Measurements from ENCODE around the gene ZFP14. TPM values are rescaled to one million over a fixed set of nuclear protein-coding genes. Genes with fewer than 3 reads are reported as not detected.
"Not testable (repeated sequence)": the region's sequence is repeated elsewhere in the genome, so short reads cannot be mapped to it uniquely, and the experiment has no call there.

The ZFP14 gene
- total RNA-seq, 1 donor from 2014 or later = 25.1 TPM

- not testable (repeated sequence) for DNase-seq (ENCODE audit: low spot score); H3K4me3 Mint-ChIP-seq; H3K27ac ChIP-seq; H4K20me1 ChIP-seq (ENCODE audit: low read depth); H3K36me3 Mint-ChIP-seq; H2AFZ ChIP-seq (replicated peaks); H3K36me3 ChIP-seq; H3K9me3 ChIP-seq (ENCODE audit: low read depth); H3F3A ChIP-seq (ENCODE audit: low read depth); H3K4me1 ChIP-seq; H3K79me2 ChIP-seq (ENCODE audit: low read depth); H3K27me3 Mint-ChIP-seq (ENCODE audit: insufficient read depth, low read depth); H3K4me2 ChIP-seq; H3K9ac ChIP-seq; H3K4me3 ChIP-seq; H3K4me1 Mint-ChIP-seq; H3K27ac Mint-ChIP-seq; H3K27me3 ChIP-seq; H3K9me3 Mint-ChIP-seq
Measured at GRCh38 chr19:36309759-36310158, 69.2 kb downstream of the ZFP14 start.

- not testable (repeated sequence) for H3K36me3 ChIP-seq; H2AFZ ChIP-seq (replicated peaks); H3K79me2 ChIP-seq (ENCODE audit: low read depth); H3K27me3 Mint-ChIP-seq (ENCODE audit: insufficient read depth, low read depth); H3K27ac ChIP-seq; H3K27ac Mint-ChIP-seq; H3K9me3 Mint-ChIP-seq; H3K27me3 ChIP-seq; H3K4me2 ChIP-seq; H3K9me3 ChIP-seq (ENCODE audit: low read depth); H3K9ac ChIP-seq; H3K4me1 Mint-ChIP-seq; DNase-seq (ENCODE audit: low spot score); H3K4me1 ChIP-seq; H3K4me3 Mint-ChIP-seq; H3K4me3 ChIP-seq; H3K36me3 Mint-ChIP-seq; H4K20me1 ChIP-seq (ENCODE audit: low read depth); H3F3A ChIP-seq (ENCODE audit: low read depth)
Measured at GRCh38 chr19:36309309-36309708, 69.7 kb downstream of the ZFP14 start.

GRCh38 chr19:36292317-36292716 lies 86.7 kb downstream of the ZFP14 start:
- DNase-seq (ENCODE audit: low spot score); H3K27ac ChIP-seq; H3K4me3 ChIP-seq; H3K27me3 ChIP-seq; H3K27ac Mint-ChIP-seq; H2AFZ ChIP-seq (replicated peaks); H3K9me3 Mint-ChIP-seq; H3K9ac ChIP-seq; H3K36me3 ChIP-seq; H3K4me3 Mint-ChIP-seq; H3F3A ChIP-seq (ENCODE audit: low read depth); H3K79me2 ChIP-seq (ENCODE audit: low read depth); H3K4me1 Mint-ChIP-seq; H3K9me3 ChIP-seq (ENCODE audit: low read depth); H3K27me3 Mint-ChIP-seq (ENCODE audit: insufficient read depth, low read depth); H3K36me3 Mint-ChIP-seq; H4K20me1 ChIP-seq (ENCODE audit: low read depth); H3K4me2 ChIP-seq; H3K4me1 ChIP-seq: not testable (repeated sequence)

Other genes with a start within 250 kb of the ZFP14 start
- gene CAPNS1, start 239.1 kb downstream of the ZFP14 start, total RNA-seq (ENCODE audit: low replicate concordance) = 146 and 258 TPM in 2 replicates
- gene COX7A1, start 226.8 kb downstream of the ZFP14 start, total RNA-seq (ENCODE audit: low replicate concordance) = not detected in 2 replicates
- 3.1 and 6.2 TPM in 2 replicates for gene ZNF565, start 164.5 kb downstream of the ZFP14 start, total RNA-seq (ENCODE audit: low replicate concordance)
- gene ZNF146, start 164.1 kb downstream of the ZFP14 start, total RNA-seq (ENCODE audit: low replicate concordance) = 167 and 282 TPM in 2 replicates
- gene ZFP82, start 39.4 kb upstream of the ZFP14 start, total RNA-seq (ENCODE audit: low replicate concordance) = 19.5 and 26.1 TPM in 2 replicates
- gene ZNF566, start 110.4 kb upstream of the ZFP14 start, total RNA-seq (ENCODE audit: low replicate concordance) = 16.8 and 29.5 TPM in 2 replicates
- 55.9 and 67.7 TPM in 2 replicates for gene ZNF260, start 149.1 kb upstream of the ZFP14 start, total RNA-seq (ENCODE audit: low replicate concordance)
- gene ZNF529, start 194.1 kb upstream of the ZFP14 start, total RNA-seq (ENCODE audit: low replicate concordance) = 33.7 and 33.9 TPM in 2 replicates
- 16.8 and 17.8 TPM in 2 replicates for gene ZNF382, start 226.1 kb upstream of the ZFP14 start, total RNA-seq (ENCODE audit: low replicate concordance)

Data from neural progenitor cell (in vitro differentiated cells).